Measurements from ENCODE around the gene PLG.

DNA sequence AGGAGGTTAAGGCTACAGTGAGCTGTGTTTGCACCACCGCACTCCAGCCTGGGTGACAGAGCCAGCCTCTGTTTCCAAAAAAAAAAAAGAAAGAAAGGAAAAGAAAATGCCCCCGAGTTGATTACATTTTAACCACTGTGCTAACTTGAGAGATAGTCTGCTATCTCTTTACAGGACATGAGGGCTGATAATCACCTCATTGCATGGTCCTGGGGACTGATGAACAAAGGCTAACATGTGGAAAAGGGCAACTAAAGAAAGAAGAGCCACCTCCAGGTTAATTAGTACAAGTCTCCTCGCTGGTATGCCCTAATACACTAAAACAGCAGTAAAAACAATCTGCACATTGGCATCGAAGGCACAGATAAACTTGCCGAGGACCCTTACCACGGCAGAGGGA lies 4.2 kb upstream of the PLG start:
- TF ChIP-seq, protein P1, sequence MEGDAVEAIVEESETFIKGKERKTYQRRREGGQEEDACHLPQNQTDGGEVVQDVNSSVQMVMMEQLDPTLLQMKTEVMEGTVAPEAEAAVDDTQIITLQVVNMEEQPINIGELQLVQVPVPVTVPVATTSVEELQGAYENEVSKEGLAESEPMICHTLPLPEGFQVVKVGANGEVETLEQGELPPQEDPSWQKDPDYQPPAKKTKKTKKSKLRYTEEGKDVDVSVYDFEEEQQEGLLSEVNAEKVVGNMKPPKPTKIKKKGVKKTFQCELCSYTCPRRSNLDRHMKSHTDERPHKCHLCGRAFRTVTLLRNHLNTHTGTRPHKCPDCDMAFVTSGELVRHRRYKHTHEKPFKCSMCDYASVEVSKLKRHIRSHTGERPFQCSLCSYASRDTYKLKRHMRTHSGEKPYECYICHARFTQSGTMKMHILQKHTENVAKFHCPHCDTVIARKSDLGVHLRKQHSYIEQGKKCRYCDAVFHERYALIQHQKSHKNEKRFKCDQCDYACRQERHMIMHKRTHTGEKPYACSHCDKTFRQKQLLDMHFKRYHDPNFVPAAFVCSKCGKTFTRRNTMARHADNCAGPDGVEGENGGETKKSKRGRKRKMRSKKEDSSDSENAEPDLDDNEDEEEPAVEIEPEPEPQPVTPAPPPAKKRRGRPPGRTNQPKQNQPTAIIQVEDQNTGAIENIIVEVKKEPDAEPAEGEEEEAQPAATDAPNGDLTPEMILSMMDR (IDR thresholded peaks at IDR 0.05; ENCODE audit: low read length), result no peak
- no peak for TF ChIP-seq EZH2phosphoT487 (IDR thresholded peaks at IDR 0.05; ENCODE audit: low read length)
- no peak for TF ChIP-seq EZH2 (optimal IDR thresholded peaks at IDR 0.05; ENCODE audit: low read depth, low read length)
